Occipital lobe (tissue), 2 donors: ENCODE measurements around the gene ABCG5. TPM values are rescaled to one million over a fixed set of nuclear protein-coding genes. Genes with fewer than 3 reads are reported as not detected.

ENCODE experiments used
- DNase-seq: peaks from one replicate; lab custom pipeline; 2025; lab: John Stamatoyannopoulos, UW
- total RNA-seq: library from RNA; depleted of rRNA; stranded (reverse); fragments of >200 nt; gene quantifications from one replicate; pipeline ENCODE4 v1.2.3, GENCODE V29; 2014

The ABCG5 gene
- total RNA-seq, 1 donor from 2014 or later, result under 0.01 TPM

DNA sequence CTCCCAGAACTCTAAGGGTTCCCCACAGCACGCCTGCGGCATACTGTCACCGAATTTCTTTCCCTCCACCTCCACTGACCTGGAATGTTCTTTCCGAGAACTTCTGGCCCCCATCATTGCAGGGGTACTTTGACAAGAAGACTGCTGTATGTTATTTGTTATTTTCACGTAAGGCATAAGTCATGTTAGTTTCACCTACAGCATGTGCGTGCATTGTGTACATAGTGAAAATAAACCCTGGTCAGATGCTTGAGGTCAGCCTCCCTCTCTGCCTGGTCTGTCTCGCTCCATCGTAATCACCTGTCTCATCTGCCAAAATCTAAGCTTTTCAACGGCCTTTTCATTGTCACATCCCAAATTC, 4.2 kb upstream of the ABCG5 start:
- no peak for DNase-seq

DNA sequence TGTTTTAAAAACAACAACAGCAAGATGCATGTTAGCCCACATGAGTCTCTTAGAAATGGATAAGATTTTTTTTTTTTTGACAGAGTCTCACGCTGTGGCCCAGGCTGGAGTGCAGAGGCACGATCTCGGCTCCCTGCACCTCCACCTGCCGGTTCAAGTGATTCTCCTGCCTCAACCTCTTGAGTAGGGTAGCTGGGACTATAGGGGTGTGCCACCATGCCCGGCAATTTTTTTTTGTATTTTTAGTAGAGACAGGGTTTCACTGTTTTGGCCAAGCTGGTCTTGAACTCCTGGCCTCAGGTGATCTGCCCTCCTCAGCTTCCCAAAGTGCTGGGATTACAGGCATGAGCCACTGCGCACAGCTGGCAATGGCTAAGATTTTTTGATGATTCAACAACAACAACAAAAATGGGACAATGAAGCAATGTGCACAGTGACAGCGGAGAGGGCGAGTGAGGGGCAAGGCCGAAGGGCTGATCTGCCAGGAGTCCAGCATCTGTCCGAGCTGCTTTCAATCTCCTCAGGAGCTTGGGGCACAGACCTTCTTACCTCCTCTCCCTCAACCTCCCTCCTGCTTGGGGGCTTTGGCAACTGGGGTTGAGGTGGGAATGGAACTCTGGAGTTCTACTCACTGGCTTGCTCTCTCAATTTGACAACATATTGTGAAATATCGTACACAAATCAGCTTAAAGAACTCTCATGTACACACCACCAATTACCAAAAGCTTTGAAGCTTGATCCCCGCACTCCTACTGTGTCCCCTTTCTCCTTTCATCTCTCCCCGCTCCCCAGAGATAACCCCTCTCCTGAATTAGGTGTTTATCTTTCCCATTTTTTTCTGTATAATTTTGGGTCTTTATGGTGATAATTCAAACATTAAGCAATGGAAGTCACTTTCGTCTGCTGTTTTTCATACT, 3.6 kb upstream of the ABCG5 start:
- no peak for DNase-seq

GRCh38 chr2:43840965-43841364, 2.3 kb upstream of the ABCG5 start:
- DNase-seq, result no peak

- no peak for DNase-seq
Observed at GRCh38 chr2:43839776-43840564, 1.3 kb upstream of the ABCG5 start.

- DNase-seq, result no peak
Observed at GRCh38 chr2:43837831-43838559, 644 bp downstream of the ABCG5 start.

DNA sequence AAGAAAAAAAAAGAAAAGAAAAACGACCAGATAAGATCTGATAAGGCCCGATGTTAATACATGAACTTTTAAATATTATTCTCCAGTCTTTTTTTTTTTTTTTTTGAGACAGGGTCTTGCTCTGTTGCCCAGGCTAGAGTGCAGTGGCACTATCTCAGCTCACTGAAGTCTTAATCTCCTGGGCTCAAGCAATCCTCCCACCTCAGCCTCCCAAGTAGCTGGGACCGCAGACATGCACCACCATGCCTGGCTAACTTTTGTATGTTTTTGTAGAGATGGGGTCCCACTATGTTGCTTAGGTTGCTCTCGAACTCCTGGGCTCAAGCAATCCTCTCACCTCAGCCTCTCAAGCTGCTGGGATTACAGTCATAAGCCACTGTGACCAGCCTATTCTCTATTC, 1.6 kb downstream of the ABCG5 start:
- DNase-seq, result no peak

DNA sequence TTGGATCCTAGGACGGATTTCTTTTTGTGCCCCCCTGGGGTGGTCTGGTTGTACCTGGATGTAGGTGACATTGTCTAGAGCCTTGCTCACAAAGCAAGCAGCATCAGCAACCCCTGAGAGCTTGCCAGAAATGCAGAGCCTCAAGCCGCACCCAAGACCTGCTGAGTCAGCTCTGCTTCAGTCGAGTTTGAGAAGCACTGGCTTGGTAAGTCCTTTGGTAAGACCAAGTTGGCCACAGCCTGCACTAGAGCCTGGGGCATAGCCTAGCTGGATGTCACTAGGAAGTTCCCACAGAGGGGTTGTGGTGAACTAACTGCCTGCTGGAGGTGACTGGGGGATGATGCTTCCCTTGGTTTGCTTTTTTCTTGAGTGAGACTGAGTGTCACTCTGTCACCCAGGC, 6.2 kb downstream of the ABCG5 start:
- DNase-seq, result no peak

- DNase-seq, result peak; percentile 8
Observed at GRCh38 chr2:43831543-43832294, 6.9 kb downstream of the ABCG5 start.

GRCh38 chr2:43826305-43827250, 12.1 kb downstream of the ABCG5 start:
- DNase-seq, result no peak

- DNase-seq, result no peak
Observed at GRCh38 chr2:43825841-43826240, 12.8 kb downstream of the ABCG5 start.

GRCh38 chr2:43824951-43825493, 13.6 kb downstream of the ABCG5 start:
- DNase-seq, result no peak

GRCh38 chr2:43824512-43824911, 14.1 kb downstream of the ABCG5 start:
- no peak for DNase-seq

DNA sequence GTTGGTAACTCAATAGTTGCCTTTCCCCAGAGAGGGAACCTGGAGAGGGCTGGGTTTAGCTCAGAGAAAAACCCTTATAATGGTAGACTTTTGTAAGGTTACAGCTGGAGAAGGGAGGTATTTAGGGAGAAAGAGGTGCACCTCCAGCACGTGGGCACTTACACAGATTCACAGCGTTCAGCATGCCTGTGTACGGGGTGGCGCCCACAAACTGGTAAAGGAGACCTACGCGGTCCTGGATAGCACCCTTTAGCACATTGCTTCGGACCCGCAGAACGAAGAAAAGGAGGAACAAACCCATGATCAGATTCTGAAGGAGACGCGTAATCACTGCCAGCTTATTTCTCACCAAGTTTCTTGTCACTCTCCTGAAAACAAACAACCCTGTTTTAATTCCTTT, 14.9 kb downstream of the ABCG5 start:
- DNase-seq, result no peak

- no peak for DNase-seq
Observed at GRCh38 chr2:43822839-43823238, 15.8 kb downstream of the ABCG5 start.

GRCh38 chr2:43819491-43820163, 19.0 kb downstream of the ABCG5 start:
- DNase-seq, result no peak

DNA sequence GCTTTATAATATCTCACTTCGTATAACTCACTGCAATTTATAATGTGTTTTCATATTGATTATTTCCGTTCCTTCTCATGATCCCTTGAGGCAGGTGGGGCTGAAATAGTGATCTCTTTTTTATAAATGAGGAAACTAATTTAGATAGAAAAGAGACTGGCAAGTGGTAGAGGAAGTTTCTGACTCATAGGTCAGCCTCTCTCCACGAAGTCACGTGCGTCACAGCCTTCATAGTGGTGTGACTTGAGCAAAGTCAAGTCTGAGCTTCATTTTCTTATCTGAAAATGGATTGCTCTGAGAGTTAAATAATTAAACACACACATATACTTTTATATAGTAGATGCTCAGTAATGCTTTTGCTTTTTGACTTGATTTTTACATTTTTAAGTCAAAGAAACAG, 19.9 kb downstream of the ABCG5 start:
- no peak for DNase-seq

GRCh38 chr2:43814711-43815110, 23.9 kb downstream of the ABCG5 start:
- no peak for DNase-seq

- DNase-seq, result no peak
Observed at GRCh38 chr2:43812947-43813346, 25.7 kb downstream of the ABCG5 start.

DNA sequence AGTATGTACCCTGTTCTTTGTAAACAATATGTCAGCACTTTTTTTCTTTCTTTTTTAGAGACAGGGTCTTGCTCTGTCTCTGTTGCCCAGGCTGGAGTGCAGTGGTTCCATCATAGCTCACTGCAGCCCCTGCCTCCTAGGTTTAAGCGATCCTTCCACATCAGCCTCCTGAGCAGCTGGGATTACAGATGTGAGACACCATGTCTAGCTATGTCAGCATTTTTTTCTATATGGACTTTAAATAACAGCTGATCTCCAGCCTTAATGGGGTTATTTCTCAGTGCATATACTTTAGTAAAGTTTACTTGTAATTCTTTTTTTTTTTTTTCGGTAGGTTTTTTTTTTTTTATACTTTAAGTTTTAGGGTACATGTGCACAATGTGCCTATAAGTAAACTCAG, 26.6 kb downstream of the ABCG5 start:
- DNase-seq, result no peak
